Fibroblast of lung (primary cell): ENCODE results near the gene RNF32. TPM values are rescaled to one million over a fixed set of nuclear protein-coding genes. Genes with fewer than 3 reads are reported as not detected.

Experiments
- DNase-seq, 2 donors: peaks; one replicate each; pipeline versions ENCODE4 v3.0.0 to v3.0.0-alpha.2; 2010; ENCODE audit warnings: low read depth in 2 of 2
- H2AFZ ChIP-seq: 2 replicates; pipeline ENCODE4 v1.5.1; 2012; ENCODE audit warnings: low read length, control low read depth, inconsistent platforms
- H3K27ac ChIP-seq: 2 replicates; pipeline ENCODE4 v1.5.1; 2011; ENCODE audit warnings: low read length, control low read depth; ENCODE audit not compliant: insufficient read depth
- H3K27me3 ChIP-seq: 2 replicates; pipeline ENCODE4 v1.5.1; 2011; ENCODE audit warnings: mild to moderate bottlenecking, low read length; ENCODE audit not compliant: control insufficient read depth, insufficient read depth
- H3K36me3 ChIP-seq: 2 replicates; pipeline ENCODE4 v1.5.1; 2011; ENCODE audit warnings: low read length; ENCODE audit not compliant: control insufficient read depth, insufficient read depth
- H3K4me1 ChIP-seq: 2 replicates; pipeline ENCODE4 v1.5.1; 2011; ENCODE audit warnings: low read length; ENCODE audit not compliant: control insufficient read depth, insufficient read depth; ENCODE audit errors: extremely low read depth
- H3K4me2 ChIP-seq: 2 replicates; pipeline ENCODE4 v1.5.1; 2011; ENCODE audit warnings: low read length, control low read depth; ENCODE audit not compliant: insufficient read depth; ENCODE audit errors: extremely low read depth
- H3K4me3 ChIP-seq, 4 experiments: fragments of 200-600 bp in 1 of 4; sonication (generic) in 1 of 4; replicated peaks in 1 of 4; 2 replicates each; pipeline ENCODE4 v1.5.1; 2011 to 2016; ENCODE audit warnings: low read length in 4 of 4, low read depth in 3 of 4, mild to moderate bottlenecking in 3 of 4, control low read depth in 2 of 4, inconsistent platforms in 1 of 4, mixed read lengths in 1 of 4; ENCODE audit not compliant: insufficient read depth in 1 of 4; ENCODE audit errors: control extremely low read depth in 1 of 4
- H3K79me2 ChIP-seq: 2 replicates; pipeline ENCODE4 v1.5.1; 2012; ENCODE audit warnings: mild to moderate bottlenecking, low read length, inconsistent platforms; ENCODE audit not compliant: control insufficient read depth, insufficient read depth
- H3K9ac ChIP-seq: 2 replicates; pipeline ENCODE4 v1.5.1; 2011; ENCODE audit warnings: mild to moderate bottlenecking, low read length, control low read depth; ENCODE audit not compliant: insufficient read depth
- H3K9me3 ChIP-seq: 2 replicates; pipeline ENCODE4 v1.5.1; 2012; ENCODE audit warnings: low read depth, low read length; ENCODE audit not compliant: control insufficient read depth, insufficient read depth
- H4K20me1 ChIP-seq: 2 replicates; pipeline ENCODE4 v1.5.1; 2011; ENCODE audit warnings: low read length; ENCODE audit not compliant: control insufficient read depth, insufficient read depth; ENCODE audit errors: extremely low read depth
- CTCF ChIP-seq, 2 donors: IDR thresholded peaks in 1 of 2; conservative IDR thresholded peaks in 1 of 2; 1 replicate in 1 of 2; 2 replicates in 1 of 2; pipeline ENCODE4 v1.5.1; 2011 to 2012; ENCODE audit warnings: low read length in 2 of 2, control low read depth in 1 of 2, inconsistent platforms in 1 of 2, low read depth in 1 of 2, mild to moderate bottlenecking in 1 of 2
- EZH2 ChIP-seq: IDR thresholded peaks from 2 replicates; pipeline ENCODE4 v1.5.1; 2012; ENCODE audit warnings: low read length, control low read depth, mild to moderate bottlenecking; ENCODE audit errors: missing control alignments
- polyA plus RNA-seq, 2 donors: library from polyadenylated mRNA; depleted of rRNA in 1 of 2; stranded (reverse) in 1 of 2; unstranded in 1 of 2; fragments of >200 nt; gene quantifications; 2 replicates each; pipeline ENCODE4 v1.2.1, GENCODE V29; 2011 to 2012; ENCODE audit warnings: missing spikeins in 1 of 2
- total RNA-seq: library from RNA; depleted of rRNA; stranded (reverse); fragments of >200 nt; gene quantifications from 2 replicates; pipeline ENCODE4 v1.2.1, GENCODE V29; 2014

RNF32 gene
- total and polyA plus RNA-seq, 2 donors (not counting 1 experiment from before 2014, with no cell fraction given), result 0.91 to 2.8 TPM

- Histone ChIP-seq H3K9ac (no peak overlapping the region), H3K36me3 (no peaks in the 10 kb centered on the region), H3K9me3 (no peaks in the 10 kb centered on the region), H3K4me3 (no peak overlapping the region), H4K20me1 (no peaks in the 10 kb centered on the region), H3K27ac (no peak overlapping the region), H3K79me2 (no peaks in the 10 kb centered on the region), H3K4me1 (no peaks in the 10 kb centered on the region), H3K27me3 (peaks cover 2% of the 10 kb centered on the region), H3K4me2 (no peak overlapping the region), H2AFZ (no peak overlapping the region)
- TF ChIP-seq CTCF (conservative IDR thresholded peaks at IDR 0.05 in 1 of 2, IDR thresholded peaks at IDR 0.05 in 1 of 2; ENCODE audit: low read depth in 1 of 2, low read length in 2 of 2), result no peak
- TF ChIP-seq EZH2, result no peak
- DNase-seq, result no peak
Measured at GRCh38 chr7:156620291-156620675, 20.3 kb upstream of the RNF32 start.

- Histone ChIP-seq H3K79me2 (no peaks in the 10 kb centered on the region), H3K27me3 (peaks cover 2% of the 10 kb centered on the region), H3K36me3 (no peaks in the 10 kb centered on the region), H3K27ac (no peak overlapping the region), H2AFZ (no peak overlapping the region), H3K9ac (no peak overlapping the region), H3K4me2 (no peak overlapping the region), H3K4me1 (no peaks in the 10 kb centered on the region), H4K20me1 (no peaks in the 10 kb centered on the region), H3K4me3 (no peak overlapping the region), H3K9me3 (no peaks in the 10 kb centered on the region)
- no peak for TF ChIP-seq EZH2
- DNase-seq, result no peak
Measured at GRCh38 chr7:156621652-156622051, 18.9 kb upstream of the RNF32 start.

GRCh38 chr7:156625580-156625979 is 15.0 kb upstream of the RNF32 start:
- TF ChIP-seq CTCF (conservative IDR thresholded peaks at IDR 0.05 in 1 of 2, IDR thresholded peaks at IDR 0.05 in 1 of 2; ENCODE audit: low read depth in 1 of 2, low read length in 2 of 2) (no peak), EZH2 (no peak)
- no peak for DNase-seq
- no peak overlapping the region for H3K9ac ChIP-seq
- H3K79me2 ChIP-seq, result no peaks in the 10 kb centered on the region
- no peak overlapping the region for H3K27ac ChIP-seq
- no peak overlapping the region for H2AFZ ChIP-seq
- no peaks in the 10 kb centered on the region for H3K4me1 ChIP-seq
- no peak overlapping the region for H3K4me3 ChIP-seq
- no peaks in the 10 kb centered on the region for H4K20me1 ChIP-seq
- no peaks in the 10 kb centered on the region for H3K9me3 ChIP-seq
- H3K36me3 ChIP-seq, result no peaks in the 10 kb centered on the region
- H3K4me2 ChIP-seq, result no peak overlapping the region
- no peaks in the 10 kb centered on the region for H3K27me3 ChIP-seq
